Activated T-cell treated with anti-CD3 and anti-CD28 coated beads, Interleukin-2, amount 50 U/mL, for 4 hours (primary cell): ENCODE measurements around the gene CNIH3. TPM values are rescaled to one million over a fixed set of nuclear protein-coding genes. Genes with fewer than 3 reads are reported as not detected.
"Not testable (repeated sequence)": the region's sequence is repeated elsewhere in the genome, so short reads cannot be mapped to it uniquely, and the experiment has no call there.

Experiments used
- ATAC-seq, 2 donors: fragments of 200-7000 bp; cut with Tn5 transposase; one replicate each; pipeline ENCODE4 v1.10.0; 2021
- DNase-seq: peaks from one replicate; pipeline ENCODE4 v3.0.0-alpha.2; 2020
- H3K27me3 Mint-ChIP-seq: one replicate; pipeline ENCODE4 v1.8.0; 2021; ENCODE audit warnings: low read depth, mixed read lengths
- H3K36me3 Mint-ChIP-seq: one replicate; pipeline ENCODE4 v1.8.0; 2022; ENCODE audit warnings: mixed read lengths; ENCODE audit not compliant: insufficient read depth
- H3K4me1 Mint-ChIP-seq: one replicate; pipeline ENCODE4 v1.8.0; 2021; ENCODE audit warnings: low read depth, mixed read lengths
- H3K4me3 Mint-ChIP-seq: one replicate; pipeline ENCODE4 v1.8.0; 2021; ENCODE audit warnings: mild to moderate bottlenecking, moderate library complexity, mixed read lengths
- H3K9me3 Mint-ChIP-seq: one replicate; pipeline ENCODE4 v1.8.0; 2021; ENCODE audit warnings: mixed read lengths
- total RNA-seq, 3 donors: library from RNA; stranded (reverse); gene quantifications; one replicate each; pipeline ENCODE4 v1.2.1, GENCODE V29; 2021

The CNIH3 gene
- 1 to 10 TPM in 1 of 3 donors, under 1 TPM in 2; 0.66 to 1.1 (median 0.71) TPM for total RNA-seq

DNA sequence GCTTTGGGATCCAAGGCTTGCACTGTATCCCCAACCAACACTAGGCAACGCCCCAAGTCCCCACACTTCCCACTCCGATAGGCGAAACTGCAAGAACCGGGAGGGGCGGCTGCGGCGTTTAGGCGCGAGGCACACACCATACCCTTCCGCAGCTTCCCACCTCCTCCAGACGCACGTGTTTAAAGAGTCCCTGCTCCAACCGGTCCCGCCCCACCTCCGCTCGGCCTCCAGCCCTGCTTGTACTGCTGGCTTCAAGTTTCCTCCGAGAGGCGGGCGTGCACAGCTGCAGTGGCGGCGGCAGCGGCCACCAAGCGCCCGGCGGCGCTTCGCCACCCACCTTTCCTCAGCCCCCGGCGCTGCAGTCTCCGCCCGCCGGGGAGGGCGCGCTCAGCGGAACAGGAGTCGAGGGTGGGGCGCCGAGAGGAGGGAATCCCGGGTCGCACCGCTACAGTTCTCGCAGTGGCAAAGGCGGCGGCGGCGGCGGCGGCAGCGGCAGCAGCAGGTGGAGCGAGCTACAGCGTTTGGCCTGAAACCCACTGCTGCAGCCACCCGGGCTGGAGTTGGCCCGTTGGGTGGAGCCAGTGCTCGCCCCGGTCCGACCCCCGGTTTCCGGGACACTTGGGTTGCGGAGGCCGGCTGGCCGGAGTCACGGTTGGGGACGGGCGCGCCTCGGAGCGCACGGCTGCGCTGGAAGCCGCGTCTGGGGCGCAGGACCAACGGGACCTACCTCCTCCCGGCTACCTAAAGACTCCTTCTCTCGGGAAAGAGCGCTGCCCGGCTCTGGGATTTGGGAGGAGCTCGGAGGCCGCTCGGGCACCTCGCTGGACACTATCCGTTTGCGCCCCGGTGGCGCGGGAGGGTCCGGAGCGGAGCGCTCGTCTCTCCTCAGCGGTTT is at the start of gene CNIH3:
Gene CNIH3, plus strand, starts transcription at position 457 of the 895 bp plus-strand sequence. CDS start 858 bp downstream, outside the sequence.
- peaks cover 25% of the 10 kb centered on the region for H3K4me1 Mint-ChIP-seq
- DNase-seq (no peak), ATAC-seq (peak; percentile 65)
- H3K27me3 Mint-ChIP-seq: peaks cover 49% of the 10 kb centered on the region
- H3K36me3 Mint-ChIP-seq: no peaks in the 10 kb centered on the region
- peak within 1 kb of the TSS; percentile 72 for H3K4me3 Mint-ChIP-seq
- H3K9me3 Mint-ChIP-seq: no peaks in the 10 kb centered on the region

DNA sequence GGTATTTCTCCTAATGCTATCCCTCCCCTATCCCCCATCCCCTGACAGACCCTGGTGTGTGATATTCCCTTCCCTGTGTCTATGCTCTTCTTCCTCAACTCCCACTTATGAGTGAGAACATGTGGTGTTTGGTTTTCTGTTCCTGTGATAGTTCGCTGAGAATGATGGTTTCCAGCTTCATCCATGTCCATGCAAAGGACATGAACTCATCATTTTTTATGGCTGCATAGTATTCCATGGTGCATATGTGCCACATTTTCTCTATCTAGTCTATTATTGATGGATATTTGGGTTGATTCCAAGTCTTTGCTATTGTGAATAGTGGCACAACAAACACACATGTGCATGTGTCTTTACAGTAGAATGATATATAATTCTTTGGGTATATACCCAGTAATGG is 49.6 kb upstream of the CNIH3 start:
- H3K36me3 Mint-ChIP-seq, H3K27me3 Mint-ChIP-seq, H3K4me1 Mint-ChIP-seq, ATAC-seq, H3K9me3 Mint-ChIP-seq, H3K4me3 Mint-ChIP-seq, DNase-seq: not testable (repeated sequence)

GRCh38 chr1:224569276-224569675 is 46.8 kb upstream of the CNIH3 start:
- ATAC-seq (no peak), DNase-seq (no peak)
- Mint-ChIP-seq H3K4me1 (no peaks in the 10 kb centered on the region), H3K4me3 (no peak overlapping the region), H3K9me3 (no peaks in the 10 kb centered on the region), H3K36me3 (no peaks in the 10 kb centered on the region), H3K27me3 (peaks cover 3% of the 10 kb centered on the region)

DNA sequence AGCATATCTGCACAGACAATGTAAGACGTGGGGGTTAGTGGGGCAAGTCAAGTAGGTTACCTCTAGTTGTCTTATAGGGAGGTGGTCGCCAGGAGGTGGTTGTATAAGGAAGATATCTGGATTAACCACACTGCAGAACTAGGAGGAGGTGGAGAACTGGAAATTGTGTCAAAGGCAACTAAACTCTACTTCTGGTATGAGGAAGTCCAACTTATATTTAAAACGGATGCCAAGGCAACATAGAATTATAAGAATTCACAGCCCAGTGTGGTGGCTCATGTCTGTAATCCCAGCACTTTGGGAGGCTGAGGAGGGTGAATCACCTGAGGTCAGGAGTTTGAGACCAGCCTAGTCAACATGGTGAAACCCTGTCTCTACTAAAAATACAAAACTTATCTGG is 44.1 kb upstream of the CNIH3 start:
- not testable (repeated sequence) for H3K4me1 Mint-ChIP-seq, H3K27me3 Mint-ChIP-seq, H3K4me3 Mint-ChIP-seq, DNase-seq, H3K9me3 Mint-ChIP-seq, H3K36me3 Mint-ChIP-seq, ATAC-seq

- H3K4me3 Mint-ChIP-seq: no peak overlapping the region
- no peaks in the 10 kb centered on the region for H3K4me1 Mint-ChIP-seq
- H3K9me3 Mint-ChIP-seq: peaks cover 9% of the 10 kb centered on the region
- no peaks in the 10 kb centered on the region for H3K36me3 Mint-ChIP-seq
- ATAC-seq: no peak
- peaks cover 3% of the 10 kb centered on the region for H3K27me3 Mint-ChIP-seq
- no peak for DNase-seq
Observed at GRCh38 chr1:224579526-224579925, 36.6 kb upstream of the CNIH3 start.

DNA sequence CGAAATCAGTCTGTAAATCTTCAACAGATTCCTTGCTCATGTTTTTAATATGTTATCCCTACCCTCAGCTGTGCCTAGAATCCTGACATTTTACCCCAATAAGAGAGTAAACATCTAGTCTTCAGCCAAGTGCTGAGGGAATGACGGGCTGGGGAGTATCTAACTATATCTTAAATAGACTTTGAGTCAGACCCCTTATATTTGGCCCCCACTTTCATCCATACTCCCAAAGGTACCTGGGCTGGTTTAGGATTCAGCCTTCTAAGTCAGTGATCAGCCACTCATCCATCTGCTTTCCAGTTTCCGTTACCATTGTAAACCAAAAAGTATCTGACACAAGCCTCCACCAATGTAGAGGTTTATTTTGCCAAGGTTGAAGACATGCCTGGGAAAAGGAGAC is 36.1 kb upstream of the CNIH3 start:
- ATAC-seq (no peak), DNase-seq (no peak)
- Mint-ChIP-seq H3K27me3 (peaks cover 3% of the 10 kb centered on the region), H3K36me3 (peaks cover 1% of the 10 kb centered on the region), H3K4me3 (no peak overlapping the region), H3K4me1 (no peaks in the 10 kb centered on the region), H3K9me3 (peaks cover 9% of the 10 kb centered on the region)

DNA sequence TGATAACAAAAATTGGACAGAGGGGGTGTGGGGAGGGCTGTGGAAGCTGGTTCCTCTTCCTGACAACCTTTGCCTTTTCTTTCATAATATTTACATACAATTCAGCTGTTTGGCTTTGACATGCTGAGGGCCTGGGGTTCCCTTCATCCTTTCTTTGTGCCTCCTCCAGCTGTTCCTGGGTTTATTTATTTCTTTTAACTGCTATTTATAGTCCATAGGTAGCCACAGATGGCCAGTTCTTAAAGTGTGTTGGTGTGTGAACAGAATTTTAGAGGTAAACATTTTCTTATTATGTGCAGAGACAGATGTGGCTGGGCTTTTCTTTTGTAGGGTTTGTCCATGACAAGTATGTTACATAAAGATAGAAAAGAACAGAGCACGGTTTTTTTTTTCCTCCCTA is 34.1 kb upstream of the CNIH3 start:
- DNase-seq (no peak), ATAC-seq (no peak)
- peaks cover 3% of the 10 kb centered on the region for H3K27me3 Mint-ChIP-seq

GRCh38 chr1:224583774-224584173 is 32.3 kb upstream of the CNIH3 start:
- ATAC-seq (no peak), DNase-seq (no peak)
- H3K27me3 Mint-ChIP-seq: peaks cover 3% of the 10 kb centered on the region
- H3K4me3 Mint-ChIP-seq: no peak overlapping the region
- no peaks in the 10 kb centered on the region for H3K4me1 Mint-ChIP-seq
- peaks cover 3% of the 10 kb centered on the region for H3K36me3 Mint-ChIP-seq
- no peaks in the 10 kb centered on the region for H3K9me3 Mint-ChIP-seq

More for the DNA sequence above, 34.1 kb upstream of the CNIH3 start:
- Mint-ChIP-seq H3K4me1 (no peaks in the 10 kb centered on the region), H3K36me3 (peaks cover 3% of the 10 kb centered on the region), H3K4me3 (no peak overlapping the region), H3K9me3 (peaks cover 1% of the 10 kb centered on the region)

DNA sequence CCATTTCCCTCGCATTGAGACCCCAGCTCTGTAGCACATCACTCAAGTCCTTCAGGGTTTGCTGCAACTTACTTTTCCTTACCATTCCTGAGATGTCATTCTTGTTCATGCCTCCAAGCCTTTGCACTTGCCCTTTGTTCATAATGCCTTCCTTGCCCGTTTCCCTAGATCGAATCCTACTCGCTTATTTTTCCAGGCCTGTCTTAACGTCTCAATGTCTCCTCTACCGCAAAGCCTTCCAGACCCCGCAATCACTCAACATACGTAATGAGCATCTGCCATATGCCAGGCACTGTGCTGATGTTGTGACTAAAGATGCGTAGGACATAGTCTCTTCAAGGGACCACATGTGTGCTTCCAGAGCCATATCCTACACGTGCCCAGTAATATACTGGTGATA is 31.1 kb upstream of the CNIH3 start:
- DNase-seq: no peak
- Mint-ChIP-seq H3K36me3 (peaks cover 3% of the 10 kb centered on the region), H3K9me3 (peaks cover 5% of the 10 kb centered on the region), H3K27me3 (peaks cover 3% of the 10 kb centered on the region), H3K4me1 (no peaks in the 10 kb centered on the region), H3K4me3 (no peak overlapping the region)
- no peak for ATAC-seq

GRCh38 chr1:224587051-224587450 is 29.1 kb upstream of the CNIH3 start:
- H3K36me3 Mint-ChIP-seq: peaks cover 3% of the 10 kb centered on the region
- no peaks in the 10 kb centered on the region for H3K27me3 Mint-ChIP-seq
- no peak for DNase-seq
- H3K4me1 Mint-ChIP-seq: no peaks in the 10 kb centered on the region
- H3K4me3 Mint-ChIP-seq: no peak overlapping the region
- peaks cover 5% of the 10 kb centered on the region for H3K9me3 Mint-ChIP-seq
- ATAC-seq: no peak

DNA sequence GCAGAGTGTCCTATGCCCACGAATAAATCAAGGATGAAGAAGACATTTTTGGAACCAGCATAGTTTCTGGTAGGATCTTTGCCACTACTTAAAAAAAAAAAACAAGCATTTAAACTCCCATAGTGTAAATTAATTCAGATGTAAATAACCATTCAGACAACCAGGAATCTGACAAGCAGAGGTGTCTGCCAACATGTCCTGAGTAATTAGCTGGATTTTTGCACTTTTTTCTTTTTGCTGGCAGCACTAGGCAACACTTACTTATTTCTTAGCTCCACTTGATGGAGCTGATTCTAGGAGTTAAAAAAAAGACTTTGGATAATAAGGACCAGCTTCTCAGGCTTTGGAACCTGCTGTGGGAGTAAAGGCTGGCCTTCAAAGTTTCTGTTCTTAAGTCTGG is 27.6 kb upstream of the CNIH3 start:
- H3K4me1 Mint-ChIP-seq: no peaks in the 10 kb centered on the region
- no peak overlapping the region for H3K4me3 Mint-ChIP-seq
- H3K9me3 Mint-ChIP-seq: peaks cover 5% of the 10 kb centered on the region
- no peaks in the 10 kb centered on the region for H3K27me3 Mint-ChIP-seq
- H3K36me3 Mint-ChIP-seq: peaks cover 3% of the 10 kb centered on the region
- DNase-seq (no peak), ATAC-seq (no peak)

DNA sequence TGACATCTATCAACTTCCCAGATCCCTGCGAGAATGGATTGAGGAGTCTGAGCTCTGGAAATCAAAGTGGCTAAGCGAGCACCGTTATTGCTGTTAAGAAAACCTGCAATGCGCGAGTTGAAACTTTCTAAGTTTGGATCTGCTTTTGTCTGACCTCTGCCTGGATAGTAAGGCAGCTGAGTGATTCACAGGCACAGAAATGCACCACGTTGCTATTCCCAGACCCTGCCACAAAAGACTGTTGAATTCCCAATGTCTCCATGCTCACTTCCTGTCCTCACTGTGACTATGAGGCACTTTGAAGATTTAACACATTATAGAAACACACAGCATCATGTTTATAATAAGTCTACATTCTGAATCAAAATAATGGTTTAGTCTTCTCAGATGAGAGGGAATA is 27.1 kb upstream of the CNIH3 start:
- H3K4me1 Mint-ChIP-seq: no peaks in the 10 kb centered on the region
- no peak for DNase-seq
- H3K4me3 Mint-ChIP-seq: no peak overlapping the region
- peaks cover 3% of the 10 kb centered on the region for H3K36me3 Mint-ChIP-seq
- H3K27me3 Mint-ChIP-seq: no peaks in the 10 kb centered on the region
- H3K9me3 Mint-ChIP-seq: peaks cover 5% of the 10 kb centered on the region
- no peak for ATAC-seq

DNA sequence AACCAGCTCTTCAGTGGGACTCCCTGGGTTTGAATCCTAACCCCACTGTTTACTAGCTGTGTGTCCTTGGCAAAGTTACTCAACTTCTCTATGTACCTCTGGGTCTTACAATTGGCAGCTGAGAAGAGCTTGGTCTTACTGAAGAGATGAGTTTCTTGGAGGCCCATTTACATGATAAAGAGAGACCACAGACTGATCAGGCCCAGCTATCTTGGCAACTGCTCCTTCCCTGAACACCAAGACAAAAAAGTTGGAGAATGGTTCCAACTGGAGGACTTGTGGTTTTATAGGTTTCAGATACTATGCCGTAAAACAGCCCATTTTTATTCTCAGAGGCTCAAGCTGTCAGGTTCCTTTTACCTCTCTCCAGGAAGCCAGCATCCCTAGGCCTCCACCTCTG is 24.8 kb upstream of the CNIH3 start:
- Mint-ChIP-seq H3K4me3 (no peak overlapping the region), H3K36me3 (no peaks in the 10 kb centered on the region), H3K4me1 (no peaks in the 10 kb centered on the region), H3K27me3 (no peaks in the 10 kb centered on the region), H3K9me3 (peaks cover 5% of the 10 kb centered on the region)
- no peak for DNase-seq
- ATAC-seq: no peak

DNA sequence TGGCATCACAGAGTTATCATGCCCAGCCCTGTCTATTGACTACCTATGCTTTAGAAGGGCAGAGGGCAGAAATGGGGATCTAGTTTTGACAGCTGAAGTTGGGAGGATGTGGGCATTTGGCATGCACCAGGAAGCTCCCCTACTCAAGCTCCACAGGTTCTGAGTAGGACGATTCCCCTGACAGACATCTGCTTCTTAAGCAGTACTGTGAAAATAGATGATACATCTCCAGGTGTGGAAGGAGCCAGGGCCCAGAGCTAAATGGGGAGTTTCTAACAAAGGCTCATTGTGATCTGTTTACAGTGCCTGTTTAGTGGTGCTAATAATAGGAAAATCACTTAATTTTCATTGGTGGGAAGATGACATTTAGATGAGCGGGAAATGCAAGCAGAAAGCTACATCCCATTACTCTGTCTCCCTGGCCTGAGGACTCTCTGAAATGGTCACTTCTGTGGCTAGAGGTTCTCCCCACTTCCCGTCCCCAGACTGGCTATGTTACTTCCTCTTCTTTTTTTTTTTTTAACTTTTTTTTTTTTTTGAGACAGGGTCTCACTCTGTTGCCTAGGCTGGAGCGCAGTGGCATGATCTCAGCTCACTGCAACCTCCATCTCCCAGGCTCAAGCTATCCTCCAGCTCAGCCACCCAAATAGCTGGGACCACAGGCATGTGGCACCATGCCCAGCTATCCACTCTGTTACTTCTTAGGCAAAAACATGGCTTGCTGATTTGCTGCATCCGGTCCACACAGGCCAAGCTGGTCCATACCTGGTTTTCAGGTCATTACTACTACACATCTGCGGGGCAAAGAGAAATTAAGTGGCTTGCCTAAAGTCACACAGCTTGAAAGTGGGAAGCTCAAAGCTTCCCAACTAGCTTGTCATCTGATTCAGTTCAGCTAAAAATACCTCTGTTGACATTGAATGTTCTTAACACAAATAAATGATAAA is 23.2 kb upstream of the CNIH3 start:
- H3K4me3 Mint-ChIP-seq: no peak overlapping the region
- peaks cover 5% of the 10 kb centered on the region for H3K9me3 Mint-ChIP-seq
- H3K27me3 Mint-ChIP-seq: no peaks in the 10 kb centered on the region
- H3K4me1 Mint-ChIP-seq: no peaks in the 10 kb centered on the region
- H3K36me3 Mint-ChIP-seq: no peaks in the 10 kb centered on the region
- DNase-seq: no peak
- ATAC-seq: no peak
